ENCODE results near the gene FNTB.

The FNTB gene

GRCh38 chr14:65006261-65006721 lies 19.6 kb downstream of the FNTB start:
- no peak overlapping the region for H3K27ac ChIP-seq
- TF ChIP-seq CTCF (conservative IDR thresholded peaks at IDR 0.05), result no peak

- TF ChIP-seq CTCF (conservative IDR thresholded peaks at IDR 0.05), result no peak
- no peak overlapping the region for H3K27ac ChIP-seq
Measured at GRCh38 chr14:65007202-65007601, 20.5 kb downstream of the FNTB start.

GRCh38 chr14:65010211-65010931 lies 23.7 kb downstream of the FNTB start:
- H3K27ac ChIP-seq, result no peak overlapping the region
- no peak for TF ChIP-seq CTCF (conservative IDR thresholded peaks at IDR 0.05)

GRCh38 chr14:65011538-65011937 lies 24.8 kb downstream of the FNTB start:
- no peak for TF ChIP-seq CTCF (conservative IDR thresholded peaks at IDR 0.05)
- H3K27ac ChIP-seq, result no peak overlapping the region

- no peak for TF ChIP-seq CTCF (conservative IDR thresholded peaks at IDR 0.05)
- no peak overlapping the region for H3K27ac ChIP-seq
Measured at GRCh38 chr14:65012353-65012752, 25.7 kb downstream of the FNTB start.

- no peak for TF ChIP-seq CTCF (conservative IDR thresholded peaks at IDR 0.05)
- no peak overlapping the region for H3K27ac ChIP-seq
Measured at GRCh38 chr14:65015391-65015790, 28.7 kb downstream of the FNTB start.

GRCh38 chr14:65016471-65016870 lies 29.8 kb downstream of the FNTB start:
- no peak overlapping the region for H3K27ac ChIP-seq
- TF ChIP-seq CTCF (conservative IDR thresholded peaks at IDR 0.05), result no peak
